GM13976 (cell line): ENCODE data around the gene TMA16.
"Not testable (repeated sequence)": the region's sequence is repeated elsewhere in the genome, so short reads cannot be mapped to it uniquely, and the experiment has no call there.

ENCODE experiments used
- DNase-seq: peaks from one replicate; pipeline ENCODE4 v3.0.0; 2012; ENCODE audit warnings: low spot score
- in situ Hi-C: fragments of 300-500 bp; cut with MboI; formaldehyde crosslinking; loops from one replicate; pipeline ENCODE4 v1.12.0; 2022; ENCODE audit warnings: low sequenced_read_pairs, mixed read lengths, inconsistent platforms; ENCODE audit not compliant: unreplicated experiment
- TF ChIP-seq, protein P1 (sequence below): IDR thresholded peaks from 2 replicates; pipeline ENCODE4 v1.5.1; 2012; ENCODE audit warnings: borderline replicate concordance, mild to moderate bottlenecking; ENCODE audit not compliant: insufficient read depth; ENCODE audit errors: extremely low read depth, missing control alignments, control extremely low read depth

Gene TMA16

DNA sequence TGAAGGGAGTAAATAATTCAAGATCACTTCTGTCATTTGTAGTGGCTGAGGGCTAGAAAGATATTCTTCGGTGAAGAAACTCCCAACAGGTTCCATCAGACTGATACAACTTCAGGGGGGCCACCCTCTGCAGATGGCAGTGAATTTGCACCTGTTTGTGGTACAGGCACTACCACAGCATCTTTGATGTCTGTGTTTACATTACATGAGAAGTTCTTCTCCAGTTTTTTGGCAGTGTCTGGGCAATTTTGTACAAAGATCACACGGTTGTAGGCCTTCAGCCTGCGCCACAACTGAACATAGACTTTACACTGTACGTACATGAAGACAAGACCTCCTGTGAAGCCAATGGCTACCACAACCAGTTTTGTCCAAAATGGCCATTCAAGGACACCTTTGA, 34.2 kb downstream of the TMA16 start:
- in situ Hi-C loops: loop anchor here (25.0 kb wide), 2 partner anchors 1016 to 1209 kb away; no protein-coding TSS in a partner anchor

DNA sequence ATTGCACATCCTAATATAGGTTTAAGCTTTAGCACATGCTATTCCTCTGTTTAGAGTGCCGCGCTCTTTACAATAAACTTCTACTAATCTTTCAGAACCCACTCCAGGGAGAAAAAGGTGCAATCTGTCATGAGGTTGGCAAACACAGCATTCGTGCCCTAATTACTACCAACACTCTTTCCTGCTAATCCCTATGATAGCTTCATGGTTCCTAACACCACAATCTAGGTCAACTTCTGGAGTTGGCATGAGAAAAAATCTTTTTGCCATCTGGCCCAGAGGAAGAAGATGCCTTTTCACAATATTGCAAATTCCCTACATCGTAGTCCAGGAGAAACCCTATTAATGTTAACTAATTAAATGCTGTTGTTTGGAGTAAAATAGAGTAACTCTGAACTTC, 39.6 kb downstream of the TMA16 start:
- no peak for DNase-seq
- TF ChIP-seq, protein P1, sequence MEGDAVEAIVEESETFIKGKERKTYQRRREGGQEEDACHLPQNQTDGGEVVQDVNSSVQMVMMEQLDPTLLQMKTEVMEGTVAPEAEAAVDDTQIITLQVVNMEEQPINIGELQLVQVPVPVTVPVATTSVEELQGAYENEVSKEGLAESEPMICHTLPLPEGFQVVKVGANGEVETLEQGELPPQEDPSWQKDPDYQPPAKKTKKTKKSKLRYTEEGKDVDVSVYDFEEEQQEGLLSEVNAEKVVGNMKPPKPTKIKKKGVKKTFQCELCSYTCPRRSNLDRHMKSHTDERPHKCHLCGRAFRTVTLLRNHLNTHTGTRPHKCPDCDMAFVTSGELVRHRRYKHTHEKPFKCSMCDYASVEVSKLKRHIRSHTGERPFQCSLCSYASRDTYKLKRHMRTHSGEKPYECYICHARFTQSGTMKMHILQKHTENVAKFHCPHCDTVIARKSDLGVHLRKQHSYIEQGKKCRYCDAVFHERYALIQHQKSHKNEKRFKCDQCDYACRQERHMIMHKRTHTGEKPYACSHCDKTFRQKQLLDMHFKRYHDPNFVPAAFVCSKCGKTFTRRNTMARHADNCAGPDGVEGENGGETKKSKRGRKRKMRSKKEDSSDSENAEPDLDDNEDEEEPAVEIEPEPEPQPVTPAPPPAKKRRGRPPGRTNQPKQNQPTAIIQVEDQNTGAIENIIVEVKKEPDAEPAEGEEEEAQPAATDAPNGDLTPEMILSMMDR: no peak
- in situ Hi-C loops: loop anchor here (10.0 to 25.0 kb wide), 3 partner anchors 49 to 1203 kb away; no protein-coding TSS in a partner anchor

More for the DNA sequence above, 34.2 kb downstream of the TMA16 start:
- TF ChIP-seq, protein P1: no peak
- DNase-seq: no peak

DNA sequence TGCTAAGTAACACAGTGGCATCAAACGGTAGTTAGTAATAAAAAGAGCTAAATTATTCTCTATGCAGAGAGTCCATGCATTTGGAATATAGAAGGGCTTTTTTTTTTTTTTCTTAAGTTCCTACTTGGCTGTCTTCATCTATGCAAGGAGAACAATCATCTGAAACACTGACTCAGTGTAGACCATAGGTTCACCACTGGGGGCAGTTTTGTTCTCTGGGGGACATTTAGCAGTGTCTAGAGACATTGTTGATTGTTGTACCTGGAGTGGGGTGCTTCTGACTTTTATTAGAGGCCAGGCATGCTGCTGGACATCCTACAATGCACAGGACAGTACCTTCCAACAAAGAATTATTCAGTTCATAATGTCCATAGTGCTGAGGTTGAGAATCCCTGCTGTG, 41.2 kb downstream of the TMA16 start:
- DNase-seq: no peak
- TF ChIP-seq, protein P1: no peak
- in situ Hi-C loops: loop anchor here (10.0 to 25.0 kb wide), 3 partner anchors 51 to 1202 kb away; no protein-coding TSS in a partner anchor

DNA sequence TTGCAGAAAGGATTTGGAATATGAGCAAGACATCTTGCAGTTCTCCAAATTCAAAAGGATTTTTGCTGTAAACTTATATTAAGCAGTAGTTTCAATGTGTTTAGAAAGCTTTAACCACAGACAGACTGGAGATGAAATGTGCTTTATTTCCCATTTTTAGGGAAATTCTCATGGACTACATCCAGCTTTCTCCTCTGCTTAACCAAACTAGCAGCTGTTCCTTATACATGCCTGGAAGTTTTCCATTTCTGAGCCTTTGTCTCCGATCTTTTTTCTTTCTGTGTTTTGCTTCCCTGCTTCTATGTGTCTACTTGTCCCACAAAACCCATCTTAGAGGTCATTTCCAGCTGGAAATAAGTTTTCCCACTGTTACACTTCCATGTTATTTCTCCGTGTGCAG, 41.6 kb downstream of the TMA16 start:
- no peak for DNase-seq
- TF ChIP-seq, protein P1: no peak
- in situ Hi-C loops: loop anchor here (10.0 to 25.0 kb wide), 3 partner anchors 51 to 1201 kb away; no protein-coding TSS in a partner anchor

DNA sequence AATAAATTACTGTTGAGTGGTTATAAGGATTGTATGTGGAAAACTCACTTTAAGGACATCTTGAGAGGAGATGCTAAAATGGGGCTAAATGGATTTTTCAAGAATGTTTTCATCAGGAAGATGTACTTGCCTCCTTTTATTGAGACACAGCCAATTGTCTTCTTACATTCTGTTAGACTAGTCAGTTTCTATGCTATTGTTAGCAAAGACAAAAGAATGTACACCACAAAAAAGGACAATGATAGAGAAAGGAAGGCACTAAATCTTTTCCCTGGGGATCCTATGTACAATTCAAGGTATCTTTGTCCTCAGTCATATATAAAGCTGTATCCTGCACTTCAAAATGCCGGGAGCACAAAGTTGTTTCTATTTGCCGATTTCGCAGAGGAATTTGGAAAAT, 42.6 kb downstream of the TMA16 start:
- DNase-seq: no peak
- TF ChIP-seq, protein P1: no peak
- in situ Hi-C loops: loop anchor here (10.0 to 25.0 kb wide), 3 partner anchors 52 to 1200 kb away; no protein-coding TSS in a partner anchor

DNA sequence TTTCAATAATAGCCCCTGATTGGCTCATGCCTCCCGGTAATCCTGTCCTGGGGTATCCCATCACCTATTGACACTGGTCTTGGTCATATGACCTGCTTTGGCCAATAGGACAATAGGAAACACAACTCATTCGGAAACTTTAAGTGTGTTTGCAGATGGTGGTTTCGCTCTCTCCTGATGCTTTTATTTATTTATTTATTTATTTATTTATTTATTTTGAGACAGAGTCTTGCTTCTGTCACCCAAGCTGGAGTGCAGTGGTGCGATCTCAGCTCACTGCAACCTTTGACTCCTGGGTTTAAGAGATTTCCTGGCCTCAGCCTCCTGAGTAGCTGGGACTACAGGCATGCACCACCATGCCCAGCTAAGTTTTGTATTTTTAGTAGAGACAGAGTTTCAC, 44.3 kb downstream of the TMA16 start:
- in situ Hi-C loops: loop anchor here (10.0 to 25.0 kb wide), 3 partner anchors 54 to 1198 kb away; no protein-coding TSS in a partner anchor
- not testable (repeated sequence) for DNase-seq

DNA sequence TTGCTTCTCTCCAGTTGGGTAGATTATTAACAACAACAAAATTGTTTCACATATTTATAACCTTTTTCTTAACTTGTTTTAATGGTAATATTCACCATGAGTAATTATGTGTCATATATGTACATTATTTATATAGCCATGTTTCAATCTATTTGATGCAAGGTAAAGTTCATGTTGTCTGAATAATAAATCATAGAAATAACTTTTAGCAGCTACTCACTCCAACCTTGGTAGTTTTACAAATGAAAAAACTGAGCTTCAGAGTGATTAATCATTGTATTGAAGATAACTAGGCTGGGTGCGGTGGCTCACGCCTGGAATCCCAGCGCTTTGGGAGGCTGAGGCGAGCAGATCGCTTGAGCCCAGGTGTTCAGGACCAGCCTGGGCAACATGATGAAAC, 46.0 kb downstream of the TMA16 start:
- TF ChIP-seq, protein P1: no peak
- DNase-seq: no peak
- in situ Hi-C loops: loop anchor here (25.0 kb wide), 2 partner anchors 1028 to 1197 kb away; no protein-coding TSS in a partner anchor
